Fibroblast of skin of right biceps (primary cell): ENCODE data around the gene RHBDL1.

ENCODE experiments used
- DNase-seq: peaks from one replicate; pipeline ENCODE4 v3.0.0-alpha.2; 2013

Gene RHBDL1

GRCh38 chr16:675884-676564 lies 553 bp downstream of the RHBDL1 start:
- DNase-seq: no peak

GRCh38 chr16:676565-676902 lies 1.1 kb downstream of the RHBDL1 start:
- no peak for DNase-seq

GRCh38 chr16:676913-677312 lies 1.4 kb downstream of the RHBDL1 start:
- no peak for DNase-seq

- DNase-seq: no peak
Observed at GRCh38 chr16:677316-678190, 2.1 kb downstream of the RHBDL1 start.

- DNase-seq: no peak
Observed at GRCh38 chr16:678209-678857, 2.9 kb downstream of the RHBDL1 start.

DNA sequence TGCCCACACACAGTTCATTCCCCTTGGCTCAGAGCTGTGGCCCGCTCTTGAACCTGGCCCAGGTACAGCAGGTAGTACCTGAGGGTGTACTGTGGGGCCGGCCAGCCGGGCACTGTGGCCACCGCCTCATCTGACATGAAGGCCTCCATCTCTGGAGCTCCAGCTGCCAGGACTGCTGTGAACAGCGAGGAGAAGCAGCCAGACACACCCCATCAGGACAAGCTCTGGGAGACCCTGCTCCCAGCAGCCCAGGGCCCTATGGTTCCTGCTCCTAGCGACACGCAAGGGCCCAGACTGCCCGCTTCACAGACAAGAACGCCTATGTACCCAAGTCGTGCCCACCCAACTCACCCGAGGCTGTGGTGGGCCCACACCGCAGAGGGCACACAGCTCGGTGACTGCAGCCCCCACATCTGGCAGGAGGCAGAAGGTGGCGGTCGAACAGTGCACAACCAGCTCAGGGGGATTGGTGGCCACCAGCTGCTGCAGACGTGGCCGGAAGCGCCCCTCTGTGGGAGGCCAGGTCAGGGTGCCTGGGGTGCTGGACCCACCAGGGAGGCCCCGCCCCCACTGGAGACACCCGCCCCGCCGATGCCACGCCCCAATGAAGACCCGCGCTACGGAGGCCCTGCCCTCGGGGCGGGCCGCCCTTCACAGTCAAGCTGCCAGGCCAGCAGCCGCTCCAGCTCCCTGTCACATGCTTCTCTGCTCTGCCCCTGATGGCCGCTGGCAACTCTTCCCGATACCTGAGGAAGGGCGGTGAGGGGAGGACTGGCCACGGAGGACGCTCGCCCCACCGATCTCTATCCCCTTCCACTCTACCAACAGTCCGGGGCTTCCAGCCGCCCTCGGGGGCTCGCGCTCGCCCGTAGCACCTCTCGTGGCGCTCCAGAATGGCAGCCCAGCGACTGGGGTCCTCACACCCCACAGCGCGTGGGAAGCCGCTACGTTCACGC lies 3.7 kb downstream of the RHBDL1 start:
- peak; percentile 65 for DNase-seq

- DNase-seq: peak; percentile 85
Observed at GRCh38 chr16:679814-680624, 4.5 kb downstream of the RHBDL1 start, which contains the start of gene STUB1. Gene STUB1 (plus strand): TSS chr16:680410. CDS start chr16:680526, 116 bp downstream.

GRCh38 chr16:680625-680945 lies 5.1 kb downstream of the RHBDL1 start:
- DNase-seq: no peak

DNA sequence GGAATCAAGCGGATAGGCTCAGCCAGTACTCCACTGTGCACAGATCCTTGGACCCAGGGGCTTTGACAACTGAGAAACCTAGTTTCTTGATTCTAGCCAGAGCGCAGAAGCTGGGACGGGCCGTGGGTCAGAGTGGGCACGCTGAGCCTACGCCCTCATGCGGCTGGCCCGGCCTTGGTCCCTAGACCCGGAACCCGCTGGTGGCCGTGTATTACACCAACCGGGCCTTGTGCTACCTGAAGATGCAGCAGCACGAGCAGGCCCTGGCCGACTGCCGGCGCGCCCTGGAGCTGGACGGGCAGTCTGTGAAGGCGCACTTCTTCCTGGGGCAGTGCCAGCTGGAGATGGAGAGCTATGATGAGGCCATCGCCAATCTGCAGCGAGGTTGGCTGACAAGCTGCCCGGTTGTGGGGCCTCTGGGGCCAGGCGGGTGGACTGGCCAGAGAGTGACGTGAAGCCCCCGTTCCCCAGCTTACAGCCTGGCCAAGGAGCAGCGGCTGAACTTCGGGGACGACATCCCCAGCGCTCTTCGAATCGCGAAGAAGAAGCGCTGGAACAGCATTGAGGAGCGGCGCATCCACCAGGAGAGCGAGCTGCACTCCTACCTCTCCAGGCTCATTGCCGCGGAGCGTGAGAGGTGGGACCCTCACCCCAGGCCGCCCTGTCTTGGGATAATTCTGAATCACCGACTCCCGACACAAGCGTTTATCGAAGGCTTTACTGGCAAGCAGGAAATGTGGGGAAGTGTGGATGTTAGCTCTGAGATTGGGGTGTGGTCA lies 5.7 kb downstream of the RHBDL1 start:
- peak; percentile 30 for DNase-seq

- DNase-seq: no peak
Observed at GRCh38 chr16:681746-682427, 6.4 kb downstream of the RHBDL1 start.

- no peak for DNase-seq
Observed at GRCh38 chr16:682493-683395, 7.3 kb downstream of the RHBDL1 start.

- DNase-seq: no peak
Observed at GRCh38 chr16:683396-684070, 8.1 kb downstream of the RHBDL1 start.

DNA sequence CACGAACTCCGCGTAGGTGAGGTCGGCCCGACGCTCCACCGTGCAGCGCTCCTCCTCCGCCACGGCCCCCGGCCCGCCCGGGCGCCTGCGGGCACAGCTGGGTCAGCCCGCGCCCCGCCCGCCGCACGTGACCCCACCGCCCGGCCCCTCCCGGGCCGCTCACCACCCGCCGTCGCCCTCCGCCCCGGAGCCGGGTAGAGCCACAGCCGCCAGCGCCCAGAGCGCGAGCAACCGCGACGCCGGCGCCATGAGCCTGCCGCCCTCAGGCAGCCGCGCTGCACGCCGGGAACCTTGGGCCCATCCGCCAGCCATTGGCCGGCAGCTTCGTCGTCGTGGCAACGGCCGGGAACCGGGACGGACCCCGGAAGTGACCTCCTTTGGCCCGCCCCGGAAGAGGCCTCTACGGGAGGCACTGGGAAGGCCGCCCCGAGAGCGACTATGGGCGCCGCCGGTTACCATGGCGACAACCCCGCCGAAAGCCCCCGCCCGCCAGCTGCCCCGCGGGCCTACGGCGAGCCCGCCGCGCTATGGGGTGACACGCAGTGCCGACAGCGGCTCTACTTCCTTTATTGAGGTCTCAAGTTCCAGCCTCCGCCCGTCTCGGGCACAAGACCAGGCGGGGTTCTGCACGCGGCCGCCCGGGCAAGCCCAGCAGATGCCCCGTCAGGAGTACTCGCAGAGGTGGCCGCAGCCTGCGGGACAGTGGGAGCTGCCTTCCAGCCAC lies 8.8 kb downstream of the RHBDL1 start, which contains the start of gene JMJD8:
Gene JMJD8, minus strand, starts transcription at position 264 of the 724 bp plus-strand sequence. Its CDS starts 15 bp downstream, at position 249.
- peak; percentile 95 for DNase-seq

DNA sequence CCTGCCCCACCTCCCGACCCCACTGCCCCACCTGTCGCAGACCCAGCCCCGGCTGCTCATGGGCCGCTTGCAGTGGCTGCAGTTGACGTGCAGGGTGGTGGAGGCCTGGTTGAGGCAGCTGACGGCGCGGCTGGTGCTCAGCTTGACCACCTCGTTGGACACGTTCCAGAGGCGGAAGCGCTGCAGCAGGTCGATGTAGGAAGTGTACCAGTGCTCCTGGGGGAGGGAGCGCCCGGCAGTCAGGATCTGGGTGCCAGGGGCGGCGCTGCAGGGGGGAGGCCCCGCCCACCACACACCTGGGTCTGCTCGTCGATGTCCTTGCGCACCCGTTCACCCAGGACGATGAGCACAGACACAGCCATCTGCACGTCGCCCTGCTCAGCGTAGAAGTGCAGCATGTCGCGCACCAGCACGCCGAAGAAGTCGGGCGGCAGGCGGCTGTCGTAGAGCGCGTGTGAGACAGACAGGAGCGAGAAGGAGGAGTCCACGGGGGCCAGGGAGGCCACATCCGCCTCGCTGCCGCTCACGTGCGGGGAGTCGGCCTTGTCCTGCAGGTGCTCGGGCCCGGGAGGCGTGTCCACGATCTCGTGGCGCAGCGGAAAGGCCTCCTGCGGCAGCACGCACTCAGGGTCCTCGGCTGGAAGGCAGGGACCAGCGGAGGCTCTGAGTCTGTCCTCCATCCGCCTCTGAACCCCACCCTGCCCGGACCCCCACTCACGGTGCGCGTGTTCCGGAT lies 9.7 kb downstream of the RHBDL1 start:
- no peak for DNase-seq

DNA sequence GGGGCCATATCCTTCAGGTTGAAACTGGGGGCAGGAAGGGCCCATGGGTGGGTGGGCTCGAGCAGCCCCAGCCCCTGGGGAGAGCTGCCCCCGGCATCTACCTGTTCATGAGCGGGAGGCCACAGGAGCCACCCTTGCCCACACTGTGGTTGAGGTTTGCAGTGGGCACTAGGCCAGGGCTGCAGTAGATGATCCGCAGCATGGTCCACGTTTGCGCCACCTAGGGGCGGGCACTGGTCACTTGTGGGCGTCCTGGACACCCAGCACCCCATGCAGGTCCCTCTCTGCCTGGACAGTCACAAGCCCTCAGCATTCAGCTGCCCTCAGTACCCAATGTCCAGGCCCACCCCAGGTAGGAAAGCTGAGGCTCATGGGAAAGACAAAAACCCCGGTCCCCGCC lies 10.5 kb downstream of the RHBDL1 start:
- peak; percentile 39 for DNase-seq

DNA sequence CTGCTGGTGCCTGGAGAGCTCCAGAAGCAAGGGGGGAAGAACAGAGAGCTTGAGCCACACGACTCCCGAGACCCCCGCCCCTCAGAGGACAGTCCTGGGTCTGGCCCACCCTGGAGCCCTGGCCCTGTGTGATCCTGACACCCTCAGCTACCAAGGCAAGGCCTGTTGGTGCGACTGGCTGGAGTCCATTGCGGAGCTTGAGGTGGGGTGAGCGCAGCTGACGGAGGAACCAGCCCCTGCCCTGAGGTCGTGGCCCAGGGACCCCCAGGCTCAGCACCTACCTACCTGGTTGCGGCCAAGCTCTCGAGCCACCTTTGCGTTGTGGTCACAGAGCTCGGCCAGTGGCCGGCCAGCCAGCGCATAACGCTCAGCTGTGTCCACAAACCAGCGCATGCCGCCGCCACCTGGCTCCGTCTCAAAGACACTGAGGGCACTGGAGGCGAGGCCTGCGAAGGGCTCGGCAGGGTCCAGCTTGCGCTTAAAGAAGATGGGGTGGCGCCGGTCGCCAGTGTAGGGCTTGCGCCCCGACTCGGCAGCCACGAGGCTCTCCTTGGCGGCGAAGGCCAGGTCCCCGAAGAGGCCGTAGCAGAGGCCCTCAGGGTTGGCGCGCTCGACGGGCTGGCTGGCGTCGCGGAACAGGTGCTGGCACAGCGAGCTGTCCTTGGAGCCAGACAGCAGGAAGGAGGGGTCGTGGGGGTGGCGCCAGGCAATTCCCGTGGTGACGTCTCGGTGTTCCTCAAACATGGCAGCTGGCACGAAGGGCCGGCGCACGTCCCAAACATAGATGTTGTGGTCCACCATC lies 11.2 kb downstream of the RHBDL1 start:
- no peak for DNase-seq
